H9 (cell line): Measurements from ENCODE around the gene ITPR2. TPM values are rescaled to one million over a fixed set of nuclear protein-coding genes. Genes with fewer than 3 reads are reported as not detected.

Experiments
- DNase-seq: peaks from one replicate; pipeline ENCODE4 v3.0.0-alpha.2; 2017
- H2AFZ ChIP-seq: one replicate; pipeline ENCODE4 v1.6.1; 2013; ENCODE audit warnings: mild to moderate bottlenecking, low read length, control low read depth, moderate library complexity
- H2AK5ac ChIP-seq: 2 replicates; pipeline ENCODE4 v1.6.1; 2013; ENCODE audit warnings: low read length, control low read depth, mixed read lengths; ENCODE audit not compliant: insufficient read length
- H2BK120ac ChIP-seq: one replicate; pipeline ENCODE4 v1.6.1; 2013; ENCODE audit warnings: low read depth, mild to moderate bottlenecking, low read length, control low read depth, inconsistent platforms; ENCODE audit not compliant: poor library complexity, severe bottlenecking
- H2BK12ac ChIP-seq: 2 replicates; pipeline ENCODE4 v1.6.1; 2013; ENCODE audit warnings: low read length, control low read depth, mixed read lengths, low read depth; ENCODE audit not compliant: insufficient read length
- H2BK15ac ChIP-seq: 2 replicates; pipeline ENCODE4 v1.6.1; 2013; ENCODE audit warnings: low read depth, low read length, control low read depth
- H2BK20ac ChIP-seq: one replicate; pipeline ENCODE4 v1.6.1; 2013; ENCODE audit warnings: low read depth, mild to moderate bottlenecking, low read length, control low read depth, inconsistent platforms; ENCODE audit not compliant: poor library complexity, severe bottlenecking
- H2BK5ac ChIP-seq: 2 replicates; pipeline ENCODE4 v1.6.1; 2013; ENCODE audit warnings: low read length, control low read depth, mixed read lengths; ENCODE audit not compliant: insufficient read length
- H3K14ac ChIP-seq: 2 replicates; pipeline ENCODE4 v1.6.1; 2013; ENCODE audit warnings: low read length, control low read depth; ENCODE audit not compliant: insufficient read depth
- H3K18ac ChIP-seq: 2 replicates; pipeline ENCODE4 v1.6.1; 2013; ENCODE audit warnings: low read depth, mild to moderate bottlenecking, mixed read lengths, low read length, control low read depth; ENCODE audit not compliant: insufficient read length
- H3K23ac ChIP-seq: 2 replicates; pipeline ENCODE4 v1.6.1; 2013; ENCODE audit warnings: low read length, control low read depth, mixed read lengths, low read depth; ENCODE audit not compliant: insufficient read length
- H3K23me2 ChIP-seq: 2 replicates; pipeline ENCODE4 v1.6.1; 2013; ENCODE audit warnings: low read depth, mild to moderate bottlenecking, mixed read lengths, low read length, control low read depth; ENCODE audit not compliant: insufficient read length, poor library complexity, severe bottlenecking
- H3K27ac ChIP-seq: 2 replicates; pipeline ENCODE4 v1.5.1; 2013; ENCODE audit warnings: low read length, control low read depth, mixed read lengths, low read depth; ENCODE audit not compliant: insufficient read length
- H3K27me3 ChIP-seq: 2 replicates; pipeline ENCODE4 v1.6.1; 2013; ENCODE audit warnings: low read length, control low read depth, inconsistent platforms; ENCODE audit not compliant: insufficient read depth
- H3K4ac ChIP-seq: 2 replicates; pipeline ENCODE4 v1.6.1; 2013; ENCODE audit warnings: low read depth, mild to moderate bottlenecking, control low read depth, inconsistent platforms, low read length, moderate library complexity
- H3K4me1 ChIP-seq: 2 replicates; pipeline ENCODE4 v1.6.1; 2013; ENCODE audit warnings: low read length, control low read depth, inconsistent platforms; ENCODE audit not compliant: insufficient read depth
- H3K4me2 ChIP-seq: 2 replicates; pipeline ENCODE4 v1.6.1; 2013; ENCODE audit warnings: low read length, control low read depth, mixed read lengths; ENCODE audit not compliant: insufficient read length, insufficient read depth
- H3K56ac ChIP-seq: 2 replicates; pipeline ENCODE4 v1.6.1; 2013; ENCODE audit warnings: low read depth, mild to moderate bottlenecking, mixed read lengths, low read length, control low read depth; ENCODE audit not compliant: insufficient read length
- H3K79me1 ChIP-seq: 2 replicates; pipeline ENCODE4 v1.6.1; 2013; ENCODE audit warnings: low read depth, mild to moderate bottlenecking, moderate library complexity, low read length, control low read depth, inconsistent platforms; ENCODE audit not compliant: insufficient read depth, poor library complexity, severe bottlenecking
- H3K79me2 ChIP-seq: 2 replicates; pipeline ENCODE4 v1.6.1; 2013; ENCODE audit warnings: low read length, control low read depth, inconsistent platforms; ENCODE audit not compliant: insufficient read depth
- H3K9ac ChIP-seq: 2 replicates; pipeline ENCODE4 v1.6.1; 2013; ENCODE audit warnings: low read length, control low read depth, mixed read lengths; ENCODE audit not compliant: insufficient read length; ENCODE audit errors: extremely low read depth
- H3K9me3 ChIP-seq: one replicate; pipeline ENCODE4 v1.6.1; 2013; ENCODE audit warnings: low read depth, low read length, inconsistent platforms; ENCODE audit not compliant: control insufficient read depth
- H3T11ph ChIP-seq: one replicate; pipeline ENCODE4 v1.6.1; 2013; ENCODE audit warnings: mild to moderate bottlenecking, low read length, control low read depth, inconsistent platforms
- H4K20me1 ChIP-seq: one replicate; pipeline ENCODE4 v1.6.1; 2013; ENCODE audit not compliant: control insufficient read depth, insufficient read length, insufficient read depth
- H4K5ac ChIP-seq: 2 replicates; pipeline ENCODE4 v1.6.1; 2013; ENCODE audit warnings: low read depth, mild to moderate bottlenecking, mixed read lengths, low read length, control low read depth; ENCODE audit not compliant: insufficient read length
- H4K8ac ChIP-seq: replicated peaks from 2 replicates; pipeline ENCODE4 v1.6.1; 2013; ENCODE audit warnings: low read length, control low read depth, mixed read lengths, low read depth; ENCODE audit not compliant: insufficient read length
- H4K91ac ChIP-seq: 2 replicates; pipeline ENCODE4 v1.6.1; 2013; ENCODE audit warnings: low read depth, mild to moderate bottlenecking, moderate library complexity, mixed read lengths, low read length, control low read depth; ENCODE audit not compliant: insufficient read length
- H3K27ac Mint-ChIP-seq, 3 experiments: 2 replicates in 2 of 3; 3 replicates in 1 of 3; pipeline ENCODE4 v1.8.0; 2020 to 2021; ENCODE audit warnings: mixed read lengths in 3 of 3, mild to moderate bottlenecking in 1 of 3, moderate library complexity in 1 of 3
- H3K27me3 Mint-ChIP-seq: 2 replicates; pipeline ENCODE4 v1.8.0; 2021; ENCODE audit warnings: low read depth, mild to moderate bottlenecking, moderate library complexity, mixed read lengths
- H3K36me3 Mint-ChIP-seq, 3 experiments: 2 replicates in 2 of 3; 3 replicates in 1 of 3; pipeline ENCODE4 v1.8.0; 2020 to 2021; ENCODE audit warnings: low read depth in 3 of 3, mixed read lengths in 3 of 3; ENCODE audit not compliant: insufficient read depth in 1 of 3
- H3K4me1 Mint-ChIP-seq, 2 experiments: 2 replicates each; pipeline ENCODE4 v1.8.0; 2020; ENCODE audit warnings: mixed read lengths in 2 of 2
- H3K4me3 Mint-ChIP-seq, 2 experiments: 2 replicates in 1 of 2; 3 replicates in 1 of 2; pipeline ENCODE4 v1.8.0; 2020 to 2021; ENCODE audit warnings: mild to moderate bottlenecking in 2 of 2, mixed read lengths in 2 of 2, moderate library complexity in 1 of 2
- H3K9me3 Mint-ChIP-seq, 2 experiments: 2 replicates in 1 of 2; 3 replicates in 1 of 2; pipeline ENCODE4 v1.8.0; 2020; ENCODE audit warnings: mild to moderate bottlenecking in 2 of 2, mixed read lengths in 2 of 2, moderate library complexity in 1 of 2
- WGBS: extraction: QIAGEN DNeasy Blood & Tissue Kit; methylation state at CpG from one replicate; pipeline ENCODE4 v1.1.7; 2013; ENCODE audit warnings: missing lambda C conversion rate, low lambda C conversion rate, mixed read lengths; ENCODE audit not compliant: insufficient read length; ENCODE audit errors: extremely low coverage; 5-methylcytosine and 5-hydroxymethylcytosine counted together
- total RNA-seq: library from RNA; stranded (reverse); gene quantifications from 2 replicates; pipeline ENCODE4 v1.2.1, GENCODE V29; 2021
- TF ChIP-seq, protein P1 (sequence below): fragments of 200-600 bp; sonication (generic); conservative IDR thresholded peaks from 3 replicates; pipeline ENCODE4 v1.8.0; 2021; ENCODE audit warnings: antibody characterized with exemption, mild to moderate bottlenecking

ITPR2 gene
- total RNA-seq, 1 experiment from 2014 or later = 14.8 TPM

DNA sequence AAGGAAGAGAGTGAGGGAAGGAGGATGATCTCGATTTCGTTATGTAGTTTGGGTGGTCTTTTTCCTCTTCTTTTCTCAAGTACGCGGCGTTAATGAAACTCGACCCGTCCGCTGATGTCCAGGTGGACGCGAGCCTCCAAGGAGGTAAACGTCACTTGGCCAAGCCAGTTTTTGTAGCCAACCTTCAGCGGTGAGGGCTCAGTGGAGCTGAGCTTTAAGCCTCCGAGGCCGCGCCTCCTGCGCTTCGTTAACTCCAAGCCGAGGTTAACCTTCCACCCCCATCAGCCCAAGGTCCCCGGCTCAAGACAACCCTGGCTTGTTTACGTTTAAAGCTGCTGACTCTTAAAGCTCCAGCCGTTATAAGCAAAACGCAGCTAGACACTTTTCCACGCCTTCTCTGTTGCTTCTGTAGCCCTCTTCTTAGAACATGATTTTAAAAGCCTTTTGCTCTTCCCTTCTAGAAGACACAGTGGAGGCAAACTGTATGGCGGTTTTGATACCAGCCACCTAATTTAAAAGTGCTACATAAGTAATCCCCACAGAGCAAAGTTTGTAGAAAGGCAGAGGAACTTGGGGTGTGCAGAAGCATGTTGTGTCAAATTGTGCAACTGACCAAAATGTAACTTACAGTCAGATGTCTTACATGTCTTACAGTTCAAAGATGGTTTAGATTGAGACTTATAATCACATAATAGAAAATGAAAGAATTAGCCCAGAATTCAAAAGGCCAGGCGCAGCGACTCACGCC is 923 bp upstream of the ITPR2 start:
- no peak overlapping the region for H4K5ac ChIP-seq
- TF ChIP-seq, protein P1, sequence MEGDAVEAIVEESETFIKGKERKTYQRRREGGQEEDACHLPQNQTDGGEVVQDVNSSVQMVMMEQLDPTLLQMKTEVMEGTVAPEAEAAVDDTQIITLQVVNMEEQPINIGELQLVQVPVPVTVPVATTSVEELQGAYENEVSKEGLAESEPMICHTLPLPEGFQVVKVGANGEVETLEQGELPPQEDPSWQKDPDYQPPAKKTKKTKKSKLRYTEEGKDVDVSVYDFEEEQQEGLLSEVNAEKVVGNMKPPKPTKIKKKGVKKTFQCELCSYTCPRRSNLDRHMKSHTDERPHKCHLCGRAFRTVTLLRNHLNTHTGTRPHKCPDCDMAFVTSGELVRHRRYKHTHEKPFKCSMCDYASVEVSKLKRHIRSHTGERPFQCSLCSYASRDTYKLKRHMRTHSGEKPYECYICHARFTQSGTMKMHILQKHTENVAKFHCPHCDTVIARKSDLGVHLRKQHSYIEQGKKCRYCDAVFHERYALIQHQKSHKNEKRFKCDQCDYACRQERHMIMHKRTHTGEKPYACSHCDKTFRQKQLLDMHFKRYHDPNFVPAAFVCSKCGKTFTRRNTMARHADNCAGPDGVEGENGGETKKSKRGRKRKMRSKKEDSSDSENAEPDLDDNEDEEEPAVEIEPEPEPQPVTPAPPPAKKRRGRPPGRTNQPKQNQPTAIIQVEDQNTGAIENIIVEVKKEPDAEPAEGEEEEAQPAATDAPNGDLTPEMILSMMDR = no peak
- H3K4me3 Mint-ChIP-seq = peak overlapping the region; percentile 85 to 96
- no peaks in the 10 kb centered on the region for H3K27me3 ChIP-seq
- H3K27me3 Mint-ChIP-seq = peaks cover 13% of the 10 kb centered on the region
- DNase-seq = peak; percentile 85
- no peak overlapping the region for H2BK5ac ChIP-seq
- peaks cover 10 to 11% of the 10 kb centered on the region in 2 experiments for H3K9me3 Mint-ChIP-seq
- H4K91ac ChIP-seq = no peak overlapping the region
- peaks cover 12% of the 10 kb centered on the region for H3K23me2 ChIP-seq
- H3K4me1 ChIP-seq = peaks cover 3% of the 10 kb centered on the region; the same call in 1 of the 2 replicates
- no peak overlapping the region for H3K14ac ChIP-seq
- H3K79me1 ChIP-seq = peaks cover 8% of the 10 kb centered on the region
- H3K4me2 ChIP-seq = peak overlapping the region; percentile 74
- H3K27ac ChIP-seq = no peak overlapping the region
- no peak overlapping the region for H4K8ac ChIP-seq
- no peak overlapping the region for H3K4ac ChIP-seq
- no peak overlapping the region for H3K56ac ChIP-seq
- no peak overlapping the region for H2BK12ac ChIP-seq
- H3K79me2 ChIP-seq = peaks cover 18% of the 10 kb centered on the region; the same call in 1 of the 2 replicates
- H2BK15ac ChIP-seq = no peak overlapping the region
- WGBS = no CpG with 5 or more reads among the region's 27 CpGs
- no peaks in the 10 kb centered on the region for H4K20me1 ChIP-seq
- H2BK20ac ChIP-seq = no peak overlapping the region
- no peak overlapping the region for H2AK5ac ChIP-seq
- H3K36me3 Mint-ChIP-seq = peaks cover 8 to 11% (median 10%) of the 10 kb centered on the region in 3 experiments
- no peak overlapping the region for H3T11ph ChIP-seq
- H3K18ac ChIP-seq = no peak overlapping the region
- H2BK120ac ChIP-seq = no peak overlapping the region
- peak overlapping the region; percentile 34 to 94 (median 86); a peak in 6 of 7 replicates for H3K27ac Mint-ChIP-seq
- peaks cover 17 to 23% of the 10 kb centered on the region in 2 experiments for H3K4me1 Mint-ChIP-seq
- no peak overlapping the region for H2AFZ ChIP-seq
- peak overlapping the region; percentile 30 for H3K9ac ChIP-seq
- H3K9me3 ChIP-seq = peaks cover 5% of the 10 kb centered on the region
- H3K23ac ChIP-seq = no peak overlapping the region
